ENCODE data around the gene CDC34.

- no peak for TF ChIP-seq EP300 (IDR thresholded peaks at IDR 0.05)
- no peak for TF ChIP-seq ELK1 (IDR thresholded peaks at IDR 0.05; ENCODE audit: low read depth, low read length)
- TF ChIP-seq, protein P1, sequence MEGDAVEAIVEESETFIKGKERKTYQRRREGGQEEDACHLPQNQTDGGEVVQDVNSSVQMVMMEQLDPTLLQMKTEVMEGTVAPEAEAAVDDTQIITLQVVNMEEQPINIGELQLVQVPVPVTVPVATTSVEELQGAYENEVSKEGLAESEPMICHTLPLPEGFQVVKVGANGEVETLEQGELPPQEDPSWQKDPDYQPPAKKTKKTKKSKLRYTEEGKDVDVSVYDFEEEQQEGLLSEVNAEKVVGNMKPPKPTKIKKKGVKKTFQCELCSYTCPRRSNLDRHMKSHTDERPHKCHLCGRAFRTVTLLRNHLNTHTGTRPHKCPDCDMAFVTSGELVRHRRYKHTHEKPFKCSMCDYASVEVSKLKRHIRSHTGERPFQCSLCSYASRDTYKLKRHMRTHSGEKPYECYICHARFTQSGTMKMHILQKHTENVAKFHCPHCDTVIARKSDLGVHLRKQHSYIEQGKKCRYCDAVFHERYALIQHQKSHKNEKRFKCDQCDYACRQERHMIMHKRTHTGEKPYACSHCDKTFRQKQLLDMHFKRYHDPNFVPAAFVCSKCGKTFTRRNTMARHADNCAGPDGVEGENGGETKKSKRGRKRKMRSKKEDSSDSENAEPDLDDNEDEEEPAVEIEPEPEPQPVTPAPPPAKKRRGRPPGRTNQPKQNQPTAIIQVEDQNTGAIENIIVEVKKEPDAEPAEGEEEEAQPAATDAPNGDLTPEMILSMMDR (IDR thresholded peaks at IDR 0.05), result no peak
- TF ChIP-seq NFE2L2 (conservative IDR thresholded peaks at IDR 0.05; ENCODE audit: low read length), result no peak
- TF ChIP-seq POLR2A (IDR thresholded peaks at IDR 0.05; ENCODE audit: low read length), result no peak
- TF ChIP-seq, protein P2, sequence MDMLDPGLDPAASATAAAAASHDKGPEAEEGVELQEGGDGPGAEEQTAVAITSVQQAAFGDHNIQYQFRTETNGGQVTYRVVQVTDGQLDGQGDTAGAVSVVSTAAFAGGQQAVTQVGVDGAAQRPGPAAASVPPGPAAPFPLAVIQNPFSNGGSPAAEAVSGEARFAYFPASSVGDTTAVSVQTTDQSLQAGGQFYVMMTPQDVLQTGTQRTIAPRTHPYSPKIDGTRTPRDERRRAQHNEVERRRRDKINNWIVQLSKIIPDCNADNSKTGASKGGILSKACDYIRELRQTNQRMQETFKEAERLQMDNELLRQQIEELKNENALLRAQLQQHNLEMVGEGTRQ (IDR thresholded peaks at IDR 0.05), result no peak
- TF ChIP-seq FOSL2 (IDR thresholded peaks at IDR 0.05), result no peak
- no peak for TF ChIP-seq FOSL2 (CRISPR knock-in tag; IDR thresholded peaks at IDR 0.05)
Measured at GRCh38 chr19:588741-589692, 57.5 kb downstream of the CDC34 start.
